NB4 (cell line): ENCODE data around the gene CIB2.

Source experiments
- DNase-seq: peaks from one replicate; pipeline ENCODE4 v3.0.0; 2010; ENCODE audit warnings: low read depth
- H3K4me3 ChIP-seq: one replicate; pipeline ENCODE4 v1.5.1; 2011; ENCODE audit warnings: mild to moderate bottlenecking, low read depth, low read length, moderate library complexity
- MYC ChIP-seq: IDR thresholded peaks from 2 replicates; pipeline ENCODE4 v1.6.1; 2011; ENCODE audit warnings: low read depth, low read length
- POLR2A ChIP-seq: IDR thresholded peaks from 2 replicates; pipeline ENCODE4 v1.6.1; 2011; ENCODE audit warnings: mild to moderate bottlenecking; ENCODE audit not compliant: insufficient read length; ENCODE audit errors: extremely low read depth
- TF ChIP-seq, protein P1 (sequence below): IDR thresholded peaks from 2 replicates; pipeline ENCODE4 v1.6.1; 2011; ENCODE audit warnings: low read depth, low read length
- TF ChIP-seq, protein P2 (sequence below): IDR thresholded peaks from one replicate; pipeline ENCODE4 v1.5.1; 2012; ENCODE audit warnings: low read depth, low read length

The CIB2 gene

DNA sequence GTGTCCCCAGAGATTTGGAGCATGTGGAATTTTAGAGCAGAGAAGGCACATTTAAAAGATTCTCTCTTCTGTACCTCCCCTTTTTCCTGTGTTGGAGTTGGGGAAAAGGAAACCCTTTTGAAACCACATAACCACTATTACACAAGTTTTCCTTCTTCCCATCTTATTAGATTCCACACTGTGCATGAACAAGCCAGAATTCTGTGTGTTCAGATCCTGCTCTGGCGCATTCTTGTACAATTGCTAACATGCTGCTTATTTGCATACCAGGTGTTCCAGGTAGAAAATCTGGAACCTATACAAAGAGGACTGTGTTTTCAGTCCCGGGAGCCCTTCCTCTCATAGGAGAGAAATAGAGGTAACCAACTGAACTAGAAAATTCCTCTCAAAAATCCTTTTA is 2.6 kb upstream of the CIB2 start:
- no peak for DNase-seq
- TF ChIP-seq, protein P1, sequence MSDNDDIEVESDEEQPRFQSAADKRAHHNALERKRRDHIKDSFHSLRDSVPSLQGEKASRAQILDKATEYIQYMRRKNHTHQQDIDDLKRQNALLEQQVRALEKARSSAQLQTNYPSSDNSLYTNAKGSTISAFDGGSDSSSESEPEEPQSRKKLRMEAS: no peak
- TF ChIP-seq, protein P2, sequence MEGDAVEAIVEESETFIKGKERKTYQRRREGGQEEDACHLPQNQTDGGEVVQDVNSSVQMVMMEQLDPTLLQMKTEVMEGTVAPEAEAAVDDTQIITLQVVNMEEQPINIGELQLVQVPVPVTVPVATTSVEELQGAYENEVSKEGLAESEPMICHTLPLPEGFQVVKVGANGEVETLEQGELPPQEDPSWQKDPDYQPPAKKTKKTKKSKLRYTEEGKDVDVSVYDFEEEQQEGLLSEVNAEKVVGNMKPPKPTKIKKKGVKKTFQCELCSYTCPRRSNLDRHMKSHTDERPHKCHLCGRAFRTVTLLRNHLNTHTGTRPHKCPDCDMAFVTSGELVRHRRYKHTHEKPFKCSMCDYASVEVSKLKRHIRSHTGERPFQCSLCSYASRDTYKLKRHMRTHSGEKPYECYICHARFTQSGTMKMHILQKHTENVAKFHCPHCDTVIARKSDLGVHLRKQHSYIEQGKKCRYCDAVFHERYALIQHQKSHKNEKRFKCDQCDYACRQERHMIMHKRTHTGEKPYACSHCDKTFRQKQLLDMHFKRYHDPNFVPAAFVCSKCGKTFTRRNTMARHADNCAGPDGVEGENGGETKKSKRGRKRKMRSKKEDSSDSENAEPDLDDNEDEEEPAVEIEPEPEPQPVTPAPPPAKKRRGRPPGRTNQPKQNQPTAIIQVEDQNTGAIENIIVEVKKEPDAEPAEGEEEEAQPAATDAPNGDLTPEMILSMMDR: no peak
- TF ChIP-seq POLR2A (no peak), MYC (no peak)
- H3K4me3 ChIP-seq: no peak overlapping the region

DNA sequence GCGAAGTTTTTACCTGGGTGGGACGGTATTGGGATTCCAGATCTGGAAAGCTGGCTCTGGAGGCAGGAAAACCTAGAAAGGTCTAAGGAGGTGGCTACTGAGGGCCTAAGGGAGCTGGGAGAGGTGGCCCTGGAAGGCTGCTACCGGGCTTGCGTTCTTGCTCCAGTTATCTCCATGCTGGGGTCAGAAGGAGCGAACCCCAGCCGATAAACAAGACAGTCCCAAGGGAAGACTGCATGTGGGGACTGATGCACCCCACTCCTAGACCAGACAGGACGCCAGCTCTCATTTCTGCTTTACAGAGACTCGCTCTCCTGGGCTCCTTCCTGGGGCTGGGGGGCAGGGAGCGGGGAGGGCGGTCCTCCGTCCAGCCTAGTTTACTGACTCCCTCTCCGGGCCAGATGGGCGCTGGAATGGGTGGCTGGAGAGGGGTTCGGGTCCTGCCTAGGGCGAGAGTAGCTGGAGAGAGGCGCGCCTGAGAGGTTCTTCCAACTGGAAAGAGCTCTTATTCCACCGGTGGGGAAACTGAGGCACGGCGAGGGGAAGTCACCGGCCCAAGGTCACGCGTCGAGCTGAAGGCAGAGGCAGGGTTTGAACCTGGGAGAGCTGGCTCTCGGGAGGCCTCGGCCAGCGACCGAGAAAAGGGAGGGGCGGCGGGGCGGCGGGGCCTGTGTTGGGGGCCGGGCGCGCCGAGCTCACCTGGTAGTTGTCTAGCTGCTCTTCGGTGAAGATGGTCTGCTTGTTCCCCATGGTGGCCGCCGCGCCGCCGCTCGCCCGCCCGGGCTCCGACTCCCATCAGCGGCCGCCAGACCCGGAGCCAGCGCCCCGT is 565 bp downstream of the CIB2 start:
- no peak for DNase-seq
- no peak overlapping the region for H3K4me3 ChIP-seq

DNA sequence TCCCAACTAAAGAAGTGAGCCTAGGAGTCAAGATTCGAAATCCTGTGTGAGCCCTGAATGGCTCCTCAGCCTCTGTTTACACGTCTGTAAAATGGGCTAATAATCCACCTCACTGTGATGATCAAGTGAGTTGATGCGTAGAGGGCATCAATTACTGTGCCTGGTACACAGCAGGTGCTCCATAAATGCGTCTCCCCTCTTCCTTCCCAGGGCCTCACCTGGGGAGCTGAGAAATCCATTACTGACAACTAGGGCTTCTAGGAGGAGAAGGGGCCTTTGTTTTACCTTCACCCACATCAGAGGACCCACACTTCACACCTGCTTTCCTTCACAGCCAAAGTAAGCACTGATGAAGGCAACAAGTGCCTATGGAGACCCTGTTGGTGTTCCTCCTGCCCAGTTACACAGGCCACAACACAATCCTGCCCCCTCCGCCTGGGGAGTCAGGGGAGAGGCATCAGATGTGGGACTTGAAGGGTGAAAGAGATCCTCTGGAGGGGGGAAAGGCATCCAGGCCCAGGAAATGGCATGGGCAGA is 1.4 kb downstream of the CIB2 start:
- TF ChIP-seq, protein P1: no peak
- TF ChIP-seq, protein P2: no peak
- TF ChIP-seq MYC: no peak
- TF ChIP-seq POLR2A: no peak
- DNase-seq: no peak
- no peak overlapping the region for H3K4me3 ChIP-seq

More for the DNA sequence above, 565 bp downstream of the CIB2 start:
- TF ChIP-seq, protein P1: no peak
- TF ChIP-seq, protein P2: no peak
- no peak for TF ChIP-seq MYC
- TF ChIP-seq POLR2A: no peak

DNA sequence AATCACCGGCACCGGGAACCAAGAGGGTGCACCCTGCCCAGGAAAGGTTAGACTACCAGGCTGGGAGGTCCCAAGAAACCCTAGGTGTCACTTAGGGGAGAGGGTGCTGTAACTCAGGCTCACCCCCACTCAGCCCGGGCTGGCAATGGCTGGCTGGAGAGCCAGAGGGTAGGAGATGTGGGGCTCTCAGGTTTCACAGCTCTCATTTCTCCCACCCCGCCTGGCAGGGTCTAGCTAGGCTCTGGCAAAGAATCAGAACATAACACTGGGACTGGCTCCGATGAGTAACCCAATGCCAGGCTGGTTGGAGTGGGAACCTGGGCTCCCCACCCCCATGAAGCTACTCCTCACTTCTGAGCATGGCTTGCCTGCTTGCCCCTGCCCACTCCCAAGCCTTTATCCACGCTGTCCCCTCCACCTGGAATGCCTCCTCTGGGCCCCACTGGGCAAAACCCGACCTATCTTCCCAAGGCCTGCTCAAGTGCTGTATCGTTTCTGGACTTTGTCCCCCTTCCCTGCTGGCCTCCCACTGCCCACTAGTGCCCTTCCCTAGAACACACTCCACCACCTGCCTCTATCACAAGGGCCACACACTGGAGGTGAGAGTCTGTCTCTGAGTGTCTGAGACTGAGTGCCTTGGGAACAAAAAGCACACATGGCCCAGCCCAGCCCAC is 2.0 kb downstream of the CIB2 start:
- TF ChIP-seq MYC (no peak), POLR2A (no peak)
- TF ChIP-seq, protein P1: no peak
- TF ChIP-seq, protein P2: no peak
- DNase-seq: no peak
- no peak overlapping the region for H3K4me3 ChIP-seq

DNA sequence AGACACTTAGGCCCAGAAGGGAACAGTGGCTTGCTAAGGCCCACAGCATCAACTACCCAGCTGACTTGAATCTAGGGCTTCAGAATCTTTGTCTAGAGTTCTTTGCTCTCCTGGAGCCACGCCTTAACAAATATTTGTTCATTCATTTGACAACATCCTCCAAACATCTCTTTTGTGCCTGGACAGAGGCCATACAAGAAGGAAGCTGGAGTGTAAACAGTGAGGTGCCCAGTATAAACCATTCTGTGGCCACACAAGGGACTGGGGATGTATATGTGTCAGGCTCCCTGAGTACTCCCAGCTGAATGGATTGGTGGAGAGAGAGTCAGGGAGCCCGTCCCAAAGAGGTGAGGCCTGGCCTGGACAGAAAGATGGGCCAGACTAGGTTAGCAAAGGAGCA is 3.4 kb downstream of the CIB2 start:
- DNase-seq: no peak
- H3K4me3 ChIP-seq: no peak overlapping the region
- TF ChIP-seq, protein P1: no peak
- no peak for TF ChIP-seq MYC
- TF ChIP-seq, protein P2: no peak
- no peak for TF ChIP-seq POLR2A
